ENCODE data around the gene SLC5A1. TPM values are rescaled to one million over a fixed set of nuclear protein-coding genes. Genes with fewer than 3 reads are reported as not detected.

The SLC5A1 gene
- polyA plus RNA-seq, 3 donors = not detected

- H3K9me3 Mint-ChIP-seq = no peaks in the 10 kb centered on the region
- H3K36me3 Mint-ChIP-seq = no peaks in the 10 kb centered on the region
- H3K4me1 ChIP-seq (ENCODE audit: control insufficient read depth in 1 of 2, insufficient read depth in 2 of 2, low read length in 2 of 2) = no peaks in the 10 kb centered on the region
- WGBS (ENCODE audit: insufficient coverage) = no CpG with 5 or more reads among the region's 7 CpGs
- H4K20me1 ChIP-seq (ENCODE audit: insufficient read depth, low read length) = no peaks in the 10 kb centered on the region
- H3K36me3 ChIP-seq (replicated peaks in 1 of 2; ENCODE audit: control insufficient read depth in 1 of 2, insufficient read depth in 2 of 2, low read length in 2 of 2) = no peaks in the 10 kb centered on the region
- H3K9ac ChIP-seq (ENCODE audit: insufficient read depth, low read length, poor library complexity, severe bottlenecking) = no peak overlapping the region
- H3K4me1 Mint-ChIP-seq = no peaks in the 10 kb centered on the region
- no peak overlapping the region for H3K4me3 ChIP-seq (replicated peaks in 1 of 3; ENCODE audit: low read depth in 2 of 3, low read length in 3 of 3)
- no peaks in the 10 kb centered on the region for H3K79me2 ChIP-seq (ENCODE audit: insufficient read depth, low read length)
- no peak overlapping the region for H3K27ac ChIP-seq (ENCODE audit: low read depth in 1 of 2, low read length in 2 of 2)
- no peak overlapping the region for H3K27ac Mint-ChIP-seq
- no peak for DNase-seq
- no peaks in the 10 kb centered on the region for H3K9me3 ChIP-seq (replicated peaks in 1 of 2; ENCODE audit: control insufficient read depth in 1 of 2, insufficient read depth in 1 of 2, low read length in 2 of 2)
- no peak overlapping the region for H3K4me3 Mint-ChIP-seq
- peaks cover 6 to 33% (median 7%) of the 10 kb centered on the region in 3 donors for H3K27me3 Mint-ChIP-seq (ENCODE audit: low read depth in 3 of 3)
- no peak overlapping the region for H2AFZ ChIP-seq (ENCODE audit: insufficient read depth, low read depth, low read length, poor library complexity, severe bottlenecking)
- peaks cover 0 to 4% of the 10 kb centered on the region in 2 donors for H3K27me3 ChIP-seq (ENCODE audit: control insufficient read depth in 2 of 2, insufficient read depth in 2 of 2, low read length in 2 of 2)
- intact Hi-C loops (cut with micrococcal nuclease) = no loop called here
- no peak for TF ChIP-seq CTCF (IDR thresholded peaks at IDR 0.05)
- no peak overlapping the region for H3K4me2 ChIP-seq (replicated peaks; ENCODE audit: extremely low read depth, low read length, poor library complexity, severe bottlenecking)
These were observed 30.2 kb downstream of the SLC5A1 start for GRCh38 chr22:32073262-32073661.

DNA sequence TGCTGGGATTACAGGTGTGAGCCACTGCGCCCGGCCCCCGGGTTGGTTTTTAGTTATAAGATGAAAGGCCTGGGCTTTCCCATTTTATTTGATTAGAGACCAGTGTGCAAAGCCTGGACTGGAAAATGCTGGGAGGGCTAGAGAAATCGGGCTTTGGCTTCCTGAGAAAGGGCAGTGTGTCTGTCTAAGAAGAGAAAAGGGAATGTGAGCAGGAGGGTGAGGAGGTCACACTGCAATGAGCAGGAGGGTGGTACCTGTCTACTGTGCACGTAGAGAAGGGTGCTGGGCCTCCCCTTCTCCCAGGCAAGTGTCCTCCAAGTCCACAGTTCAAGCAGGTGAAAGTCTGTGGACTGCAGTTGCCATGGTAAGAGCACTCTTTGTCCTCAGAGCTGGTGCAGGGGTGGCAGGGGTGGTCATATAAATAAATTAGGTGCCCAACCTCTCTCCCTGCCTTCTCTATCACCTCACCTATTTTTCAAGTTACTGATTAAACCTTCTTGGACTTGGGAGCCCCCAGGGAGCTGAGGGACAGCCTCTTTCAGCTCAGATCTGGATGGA is 30.8 kb downstream of the SLC5A1 start:
- no peaks in the 10 kb centered on the region for H3K4me1 Mint-ChIP-seq
- TF ChIP-seq CTCF (IDR thresholded peaks at IDR 0.05) = no peak
- no peak overlapping the region for H3K4me3 ChIP-seq (replicated peaks in 1 of 3; ENCODE audit: low read depth in 2 of 3, low read length in 3 of 3)
- no peak overlapping the region for H3K27ac ChIP-seq (ENCODE audit: low read depth in 1 of 2, low read length in 2 of 2)
- H4K20me1 ChIP-seq (ENCODE audit: insufficient read depth, low read length) = no peaks in the 10 kb centered on the region
- peaks cover 0 to 4% of the 10 kb centered on the region in 2 donors for H3K27me3 ChIP-seq (ENCODE audit: control insufficient read depth in 2 of 2, insufficient read depth in 2 of 2, low read length in 2 of 2)
- no peaks in the 10 kb centered on the region for H3K9me3 ChIP-seq (replicated peaks in 1 of 2; ENCODE audit: control insufficient read depth in 1 of 2, insufficient read depth in 1 of 2, low read length in 2 of 2)
- H3K4me1 ChIP-seq (ENCODE audit: control insufficient read depth in 1 of 2, insufficient read depth in 2 of 2, low read length in 2 of 2) = no peaks in the 10 kb centered on the region
- intact Hi-C loops (cut with micrococcal nuclease) = no loop called here
- H3K27ac Mint-ChIP-seq = no peak overlapping the region
- no peaks in the 10 kb centered on the region for H3K79me2 ChIP-seq (ENCODE audit: insufficient read depth, low read length)
- H3K9ac ChIP-seq (ENCODE audit: insufficient read depth, low read length, poor library complexity, severe bottlenecking) = no peak overlapping the region
- H3K36me3 Mint-ChIP-seq = no peaks in the 10 kb centered on the region
- H3K4me3 Mint-ChIP-seq = no peak overlapping the region
- H3K36me3 ChIP-seq (replicated peaks in 1 of 2; ENCODE audit: control insufficient read depth in 1 of 2, insufficient read depth in 2 of 2, low read length in 2 of 2) = no peaks in the 10 kb centered on the region
- no peak overlapping the region for H2AFZ ChIP-seq (ENCODE audit: insufficient read depth, low read depth, low read length, poor library complexity, severe bottlenecking)
- H3K9me3 Mint-ChIP-seq = no peaks in the 10 kb centered on the region
- H3K4me2 ChIP-seq (replicated peaks; ENCODE audit: extremely low read depth, low read length, poor library complexity, severe bottlenecking) = no peak overlapping the region
- WGBS (ENCODE audit: insufficient coverage) = 89% methylated on average over 5 of the region's 5 CpGs
- DNase-seq = no peak
- H3K27me3 Mint-ChIP-seq (ENCODE audit: low read depth in 3 of 3) = peaks cover 6 to 30% (median 7%) of the 10 kb centered on the region in 3 donors

Measured in CD14-positive monocyte (primary cell).